Gastroesophageal sphincter (tissue), 3 donors: ENCODE measurements around the gene TLE7.

Source experiments
- CTCF ChIP-seq, 4 experiments: fragments of 200-600 bp in 2 of 4; fragments of 450-650 bp in 2 of 4; sonication (generic) in 1 of 4; IDR thresholded peaks; one replicate each; pipeline ENCODE4 v1.5.1; 2017 to 2019; ENCODE audit warnings: antibody characterized with exemption in 4 of 4, mild to moderate bottlenecking in 2 of 4, moderate library complexity in 2 of 4
- POLR2A ChIP-seq, 2 donors: fragments of 450-650 bp; IDR thresholded peaks; one replicate each; pipeline ENCODE4 v1.6.1; 2017; ENCODE audit warnings: antibody characterized with exemption in 2 of 2, mild to moderate bottlenecking in 2 of 2, moderate library complexity in 1 of 2
- POLR2AphosphoS5 ChIP-seq: sonication (generic); formaldehyde crosslinking; IDR thresholded peaks from one replicate; pipeline ENCODE4 v1.6.1; 2017; ENCODE audit warnings: antibody characterized with exemption

- no peak for TF ChIP-seq POLR2AphosphoS5
- no peak for TF ChIP-seq CTCF (IDR thresholded peaks at IDR 0.05)
- no peak for TF ChIP-seq POLR2A (IDR thresholded peaks at IDR 0.05)
These were observed 14.8 kb downstream of the TLE7 start for GRCh38 chr16:71426880-71427615.
